Fibroblast of gingiva (primary cell): ENCODE results near the gene CER1.
"Not testable (repeated sequence)": the region's sequence is repeated elsewhere in the genome, so short reads cannot be mapped to it uniquely, and the experiment has no call there.

Source experiments
- DNase-seq: peaks from one replicate; pipeline ENCODE4 v3.0.0-alpha.2; 2011; ENCODE audit warnings: low read depth

Gene CER1

DNA sequence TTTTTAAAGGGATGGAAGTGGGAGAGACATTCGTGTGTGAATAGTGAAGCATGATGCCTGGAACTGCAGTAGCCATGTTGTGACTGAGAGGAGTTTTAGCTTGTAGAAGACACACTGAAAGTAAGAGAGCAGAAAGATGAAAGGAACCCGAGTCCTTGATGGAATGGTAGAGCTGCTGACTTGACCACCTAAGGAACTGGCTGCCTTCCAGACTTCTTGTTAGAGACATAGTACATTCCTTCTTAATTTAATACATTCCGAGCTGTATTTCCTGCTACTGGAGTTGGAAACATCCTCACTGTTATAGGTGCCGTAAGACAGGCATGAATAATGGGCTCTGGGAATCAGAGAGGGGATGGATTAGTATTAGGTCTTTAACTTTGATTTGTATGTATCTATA lies 7.4 kb downstream of the CER1 start:
- DNase-seq = no peak

- DNase-seq = no peak
Observed at GRCh38 chr9:14713187-14713767, 9.3 kb downstream of the CER1 start.

DNA sequence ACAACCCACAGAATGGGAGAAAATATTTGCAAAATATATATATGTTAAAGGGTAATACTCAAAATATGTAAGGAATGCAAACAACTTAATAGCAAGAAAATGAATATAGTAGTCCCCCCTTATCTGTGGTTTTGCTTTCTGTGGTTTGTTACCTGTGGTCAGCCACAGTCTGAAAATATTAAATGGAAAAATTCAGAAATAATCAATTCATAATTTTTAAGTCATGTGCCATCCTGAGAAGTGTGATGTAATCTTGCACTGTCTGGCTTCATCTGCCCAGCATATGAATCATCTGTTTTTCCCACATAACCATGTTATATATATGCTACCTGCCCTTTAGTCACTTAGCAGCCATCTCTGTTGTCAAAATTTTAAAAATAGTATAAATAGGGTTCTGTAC lies 11.7 kb downstream of the CER1 start:
- DNase-seq = no peak

DNA sequence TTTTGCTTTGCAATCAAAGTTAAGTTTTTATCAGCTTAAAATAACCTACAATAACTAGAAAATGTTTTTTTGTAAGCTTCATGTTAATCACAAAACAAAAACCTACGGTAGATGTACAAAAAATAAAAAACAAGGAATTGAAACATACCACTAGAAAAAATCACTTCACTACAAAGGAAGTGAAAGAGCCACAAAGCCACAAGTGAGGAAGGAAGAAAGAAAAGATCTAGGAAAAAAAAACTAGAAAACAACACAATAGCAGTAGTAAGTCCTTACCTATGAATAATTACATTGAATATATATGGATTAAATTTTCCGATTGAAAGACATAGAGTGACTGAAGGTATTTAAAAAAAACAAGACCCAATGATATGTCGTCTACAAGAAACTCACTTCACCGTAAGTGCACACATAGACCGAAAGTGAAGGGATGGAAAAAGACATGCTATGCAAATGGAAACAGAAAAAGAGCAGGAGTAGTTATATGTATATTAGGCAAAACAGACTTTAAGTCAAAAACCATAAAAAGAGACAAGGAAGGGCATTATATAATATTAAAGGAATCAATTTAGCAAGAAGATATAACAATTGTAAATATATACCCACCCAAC lies 15.9 kb downstream of the CER1 start:
- DNase-seq = no peak

DNA sequence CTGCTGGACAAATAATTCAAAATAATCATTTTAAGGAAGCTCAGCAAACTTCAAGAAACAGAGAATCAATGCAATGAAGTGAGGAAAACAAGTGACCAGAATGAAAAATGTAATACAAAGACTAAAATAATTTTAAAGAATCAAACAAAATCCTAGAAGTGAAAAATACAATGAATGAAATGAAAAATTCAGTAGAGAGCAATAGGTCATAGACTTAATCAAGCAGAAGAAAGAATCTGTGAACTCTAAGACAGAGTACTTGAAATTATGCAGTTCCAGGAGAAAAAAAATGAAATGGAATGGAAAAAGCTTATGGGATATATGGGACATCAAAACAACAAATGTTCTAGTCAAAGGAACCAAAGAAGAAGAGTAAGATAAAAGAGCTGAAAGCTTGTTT lies 17.5 kb downstream of the CER1 start:
- no peak for DNase-seq

- no peak for DNase-seq
Observed at GRCh38 chr9:14704281-14704680, 18.3 kb downstream of the CER1 start.

DNA sequence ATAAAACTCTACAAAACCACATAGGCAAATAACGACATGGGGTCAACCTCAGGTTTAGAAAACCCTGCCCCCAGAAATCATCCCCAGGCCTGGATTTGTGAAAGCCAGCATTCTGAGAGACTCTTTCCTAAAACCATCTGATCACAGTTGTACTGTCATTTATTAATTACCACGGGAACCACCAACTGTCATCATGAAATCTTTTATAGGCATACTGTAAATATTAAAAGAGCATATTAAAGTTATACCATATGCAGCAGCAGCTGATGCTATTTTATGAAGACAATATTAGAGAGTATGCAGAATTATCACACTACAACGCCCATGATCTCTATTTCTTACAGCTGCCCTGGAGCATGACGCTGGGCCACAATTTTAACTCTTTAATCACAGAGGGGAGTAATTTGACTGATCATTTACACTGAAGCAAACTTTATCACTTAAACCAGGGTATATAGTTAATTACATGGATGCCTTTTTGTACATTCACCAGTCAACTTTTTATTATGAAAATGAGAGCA lies 20.3 kb downstream of the CER1 start:
- no peak for DNase-seq

GRCh38 chr9:14693251-14693861 lies 29.2 kb downstream of the CER1 start, which contains the start of gene ZDHHC21:
Gene ZDHHC21 (minus strand): TSS chr9:14693432. CDS start chr9:14674340, 19,092 bp downstream.
- DNase-seq = peak; percentile 60

GRCh38 chr9:14692470-14693250 lies 29.9 kb downstream of the CER1 start:
- no peak for DNase-seq

DNA sequence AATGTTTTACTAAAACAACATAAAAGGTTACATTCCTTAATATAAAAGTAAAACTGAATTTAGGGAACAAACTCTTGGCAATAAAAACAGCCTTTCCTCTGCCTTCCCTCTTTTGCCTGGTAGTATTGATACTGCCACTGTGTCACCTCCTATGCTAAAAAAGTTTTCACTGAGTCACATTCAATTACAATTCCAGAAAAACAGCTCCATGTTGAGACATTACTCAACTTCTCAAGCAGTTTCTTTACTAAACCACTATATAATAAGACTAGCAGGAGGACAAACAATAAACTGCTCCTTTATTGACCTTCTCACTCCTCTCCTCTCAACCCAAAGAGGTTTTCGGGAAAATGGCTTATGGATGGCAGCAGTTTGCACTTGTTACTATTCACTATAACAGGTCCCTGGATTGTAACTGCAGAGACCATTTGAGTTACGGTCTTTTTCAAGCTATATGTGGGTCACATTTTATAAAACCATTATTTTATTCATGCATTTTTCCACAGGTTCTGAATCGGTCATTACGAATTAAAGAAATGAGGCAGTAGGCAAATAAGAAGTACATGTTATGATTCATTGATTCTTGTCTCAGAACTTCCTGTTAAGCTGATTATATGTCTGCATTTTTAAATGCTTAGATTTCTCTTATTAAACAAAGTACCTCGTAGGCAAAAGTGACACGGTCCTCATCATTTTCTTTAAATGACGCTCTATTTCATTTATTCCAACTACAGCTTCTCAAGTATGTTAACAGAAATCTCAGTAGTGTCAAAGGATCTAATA lies 31.4 kb downstream of the CER1 start:
- no peak for DNase-seq

DNA sequence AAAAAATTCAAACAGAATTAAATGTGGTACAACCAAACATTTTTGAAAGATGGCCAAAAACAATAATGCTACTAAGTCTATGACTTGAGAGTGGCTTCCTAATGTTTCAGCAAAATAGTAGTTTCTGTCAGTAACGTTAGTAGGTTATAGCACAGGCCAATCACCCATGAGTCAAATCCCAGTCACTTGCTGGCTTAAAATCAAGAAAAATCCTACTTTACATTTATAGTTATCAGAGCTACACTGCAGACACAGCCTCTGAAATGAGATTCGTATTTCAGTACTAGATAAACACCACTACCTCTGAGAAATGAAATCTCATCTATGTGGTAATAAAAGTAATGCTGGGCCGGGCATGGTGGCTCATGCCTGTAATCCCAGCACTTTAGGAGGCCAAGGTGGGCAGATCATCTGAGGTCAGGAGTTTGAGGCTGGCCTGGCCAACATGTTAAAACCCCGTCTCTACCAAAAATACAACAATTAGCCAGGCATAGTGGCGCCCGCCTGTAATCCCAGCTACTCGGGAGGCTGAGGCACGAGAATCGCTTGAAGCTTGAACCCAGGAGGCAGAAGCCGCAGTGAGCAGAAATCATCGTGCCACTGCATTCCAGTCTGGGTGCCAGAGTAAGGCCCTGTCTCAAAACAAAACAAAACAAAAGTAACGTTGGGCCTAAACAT lies 35.4 kb downstream of the CER1 start:
- peak; percentile 73 for DNase-seq

GRCh38 chr9:14686168-14686567 lies 36.4 kb downstream of the CER1 start:
- no peak for DNase-seq

- not testable (repeated sequence) for DNase-seq
Observed at GRCh38 chr9:14682616-14683015, 39.9 kb downstream of the CER1 start.

DNA sequence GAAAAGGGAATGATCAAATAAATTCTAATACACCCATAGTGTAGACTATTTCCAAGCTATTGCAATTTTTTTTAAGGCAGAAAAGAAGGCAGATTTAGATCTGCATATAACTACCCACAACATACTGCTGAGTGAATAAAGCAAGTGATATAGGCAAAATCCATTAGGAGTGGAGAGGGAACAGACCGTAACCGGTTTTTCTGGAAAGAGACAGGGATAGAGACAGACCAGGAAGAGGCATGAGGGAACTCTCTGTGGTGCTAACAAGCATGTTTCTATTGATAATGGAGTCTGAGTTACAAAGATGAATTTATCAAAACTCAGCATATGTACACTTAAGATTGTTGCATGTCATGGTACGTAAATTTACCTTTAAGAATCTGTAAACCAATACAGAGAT lies 43.8 kb downstream of the CER1 start:
- no peak for DNase-seq

GRCh38 chr9:14677872-14678271 lies 44.7 kb downstream of the CER1 start:
- no peak for DNase-seq

DNA sequence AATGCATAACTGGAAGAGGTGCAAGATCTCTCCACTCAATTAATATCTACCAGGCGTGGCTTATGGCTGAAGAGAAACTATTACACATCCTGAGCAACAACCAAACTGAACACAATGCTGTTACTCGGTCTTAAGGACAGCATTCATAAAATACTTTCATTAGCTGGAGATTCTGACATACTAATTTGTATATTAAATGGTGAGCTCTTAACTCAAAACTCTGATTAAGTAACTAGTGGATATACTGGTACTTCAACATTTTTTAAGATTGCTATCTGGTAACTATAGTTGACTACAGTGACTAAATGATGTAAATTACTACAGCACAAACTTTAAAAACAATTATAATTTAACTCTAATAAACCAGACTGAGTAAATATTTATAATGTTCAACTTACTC lies 45.1 kb downstream of the CER1 start:
- no peak for DNase-seq

GRCh38 chr9:14674630-14675029 lies 47.9 kb downstream of the CER1 start:
- no peak for DNase-seq

DNA sequence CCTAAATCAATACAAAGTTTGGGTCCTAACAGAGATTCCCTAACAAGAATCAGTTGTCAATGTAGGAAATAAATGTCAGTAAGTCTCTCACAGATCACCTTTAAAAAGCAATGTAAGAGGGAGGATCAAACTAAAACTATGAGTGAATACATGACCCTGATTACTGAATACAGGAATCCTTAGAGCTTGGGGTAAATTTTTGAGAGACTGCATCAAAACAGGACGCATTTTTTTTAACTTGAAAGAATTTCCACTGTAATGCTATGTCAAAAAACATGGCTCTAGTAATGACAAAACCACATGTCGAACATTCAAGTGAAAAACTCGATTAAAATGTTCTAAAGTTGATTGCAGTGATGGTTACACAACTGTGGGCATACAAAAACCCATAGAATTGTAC lies 51.2 kb downstream of the CER1 start:
- peak; percentile 31 for DNase-seq

- DNase-seq = no peak
Observed at GRCh38 chr9:14670718-14671117, 51.8 kb downstream of the CER1 start.
